Measurements from ENCODE around the gene TCF7L2. TPM values are rescaled to one million over a fixed set of nuclear protein-coding genes. Genes with fewer than 3 reads are reported as not detected.

Gene TCF7L2
- total RNA-seq, 2 donors from 2014 or later = 9.1 to 25.7 TPM

DNA sequence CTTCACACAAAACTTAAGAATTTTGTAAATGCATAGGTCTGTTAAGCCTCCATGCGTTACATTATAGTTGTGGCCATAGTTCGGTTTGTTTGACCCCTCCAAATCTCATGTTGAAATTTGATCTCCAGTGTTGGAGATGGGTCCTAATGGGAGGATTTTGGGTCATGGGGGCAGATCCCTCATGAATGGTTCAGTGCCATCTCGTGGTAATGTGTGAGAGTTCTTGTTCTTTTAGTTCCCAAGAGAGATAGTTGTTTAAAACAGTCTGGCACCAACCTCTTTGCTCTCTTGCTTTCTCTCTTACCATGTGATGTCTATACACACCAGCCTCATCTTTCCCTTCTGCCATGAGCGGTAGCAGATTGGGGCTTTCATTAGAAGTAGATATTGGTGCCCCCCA lies 264.3 kb downstream of the TCF7L2 start:
- H3K4me1 ChIP-seq = no peaks in the 10 kb centered on the region
- no peaks in the 10 kb centered on the region for H3K36me3 ChIP-seq (replicated peaks in 1 of 2; ENCODE audit: insufficient read depth in 1 of 2, low read depth in 2 of 2)
- peaks cover 0 to 5% (median 0%) of the 10 kb centered on the region in 3 donors for H3K9me3 ChIP-seq
- H3K27me3 ChIP-seq = no peaks in the 10 kb centered on the region
- no peak for ATAC-seq
- WGBS, 2 donors = 79 to 84% methylated on average over 4 of the region's 4 CpGs
- intact Hi-C loops (cut with DNase I) = no loop called here
- no peak overlapping the region for H3K27ac ChIP-seq
- no peak overlapping the region for H3K4me3 ChIP-seq
- TF ChIP-seq, protein P1, sequence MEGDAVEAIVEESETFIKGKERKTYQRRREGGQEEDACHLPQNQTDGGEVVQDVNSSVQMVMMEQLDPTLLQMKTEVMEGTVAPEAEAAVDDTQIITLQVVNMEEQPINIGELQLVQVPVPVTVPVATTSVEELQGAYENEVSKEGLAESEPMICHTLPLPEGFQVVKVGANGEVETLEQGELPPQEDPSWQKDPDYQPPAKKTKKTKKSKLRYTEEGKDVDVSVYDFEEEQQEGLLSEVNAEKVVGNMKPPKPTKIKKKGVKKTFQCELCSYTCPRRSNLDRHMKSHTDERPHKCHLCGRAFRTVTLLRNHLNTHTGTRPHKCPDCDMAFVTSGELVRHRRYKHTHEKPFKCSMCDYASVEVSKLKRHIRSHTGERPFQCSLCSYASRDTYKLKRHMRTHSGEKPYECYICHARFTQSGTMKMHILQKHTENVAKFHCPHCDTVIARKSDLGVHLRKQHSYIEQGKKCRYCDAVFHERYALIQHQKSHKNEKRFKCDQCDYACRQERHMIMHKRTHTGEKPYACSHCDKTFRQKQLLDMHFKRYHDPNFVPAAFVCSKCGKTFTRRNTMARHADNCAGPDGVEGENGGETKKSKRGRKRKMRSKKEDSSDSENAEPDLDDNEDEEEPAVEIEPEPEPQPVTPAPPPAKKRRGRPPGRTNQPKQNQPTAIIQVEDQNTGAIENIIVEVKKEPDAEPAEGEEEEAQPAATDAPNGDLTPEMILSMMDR (IDR thresholded peaks at IDR 0.05) = no peak
- TF ChIP-seq POLR2A (IDR thresholded peaks at IDR 0.05) = no peak
- no peak for DNase-seq

GRCh38 chr10:113216102-113216501 lies 266.1 kb downstream of the TCF7L2 start:
- DNase-seq = no peak
- TF ChIP-seq POLR2A (IDR thresholded peaks at IDR 0.05) = no peak
- TF ChIP-seq, protein P1 (IDR thresholded peaks at IDR 0.05) = peak in 3 of 7 experiments; percentile 12 to 41 (median 30)
- ATAC-seq = no peak
- intact Hi-C loops (cut with DNase I) = no loop called here
- H3K9me3 ChIP-seq = peaks cover 0 to 5% (median 0%) of the 10 kb centered on the region in 3 donors
- no peak overlapping the region for H3K27ac ChIP-seq
- H3K36me3 ChIP-seq (replicated peaks in 1 of 2; ENCODE audit: insufficient read depth in 1 of 2, low read depth in 2 of 2) = no peaks in the 10 kb centered on the region
- no peaks in the 10 kb centered on the region for H3K27me3 ChIP-seq
- WGBS, 2 donors = 26 to 40% methylated on average over 3 of the region's 3 CpGs
- no peaks in the 10 kb centered on the region for H3K4me1 ChIP-seq
- no peak overlapping the region for H3K4me3 ChIP-seq

All from body of pancreas (tissue), 4 donors.